Hematopoietic multipotent progenitor cell treated with erythropoietin and hydrocortisone succinate and interleukin-3 and kit ligand, for 4 days (in vitro differentiated cells): ENCODE data around the gene TASOR2.

ENCODE experiments used
- DNase-seq: peaks from one replicate; pipeline ENCODE4 v3.0.0-alpha.2; 2015

TASOR2 gene

GRCh38 chr10:5658871-5659618 is 25.6 kb upstream of the TASOR2 start:
- no peak for DNase-seq

GRCh38 chr10:5659702-5660528 is 24.7 kb upstream of the TASOR2 start:
- peak; percentile 71 for DNase-seq

- DNase-seq = no peak
Measured at GRCh38 chr10:5661043-5661442, 23.6 kb upstream of the TASOR2 start.

- DNase-seq = no peak
Measured at GRCh38 chr10:5662708-5663579, 21.7 kb upstream of the TASOR2 start.

- peak; percentile 34 for DNase-seq
Measured at GRCh38 chr10:5663692-5664427, 20.8 kb upstream of the TASOR2 start.

- DNase-seq = peak; percentile 55
Measured at GRCh38 chr10:5665373-5666007, 19.1 kb upstream of the TASOR2 start.

- peak; percentile 88 for DNase-seq
Measured at GRCh38 chr10:5666008-5666840, 18.4 kb upstream of the TASOR2 start, which contains the start of gene ASB13. Gene ASB13 (minus strand): TSS chr10:5666595. CDS start chr10:5666551, 44 bp downstream.

GRCh38 chr10:5666841-5667630 is 17.6 kb upstream of the TASOR2 start:
- peak; percentile 33 for DNase-seq

- DNase-seq = no peak
Measured at GRCh38 chr10:5668429-5668828, 16.2 kb upstream of the TASOR2 start.

- peak; percentile 66 for DNase-seq
Measured at GRCh38 chr10:5669604-5670003, 15.0 kb upstream of the TASOR2 start.

- no peak for DNase-seq
Measured at GRCh38 chr10:5670662-5671375, 13.8 kb upstream of the TASOR2 start.

- no peak for DNase-seq
Measured at GRCh38 chr10:5678397-5679036, 6.1 kb upstream of the TASOR2 start.

GRCh38 chr10:5679037-5679435 is 5.6 kb upstream of the TASOR2 start:
- DNase-seq = no peak

- no peak for DNase-seq
Measured at GRCh38 chr10:5679606-5680005, 5.0 kb upstream of the TASOR2 start.

GRCh38 chr10:5681930-5682329 is 2.7 kb upstream of the TASOR2 start:
- DNase-seq = no peak

GRCh38 chr10:5683065-5683464 is 1.6 kb upstream of the TASOR2 start:
- no peak for DNase-seq

GRCh38 chr10:5684971-5685763 is 529 bp downstream of the TASOR2 start:
- DNase-seq = peak; percentile 86

- peak; percentile 28 for DNase-seq
Measured at GRCh38 chr10:5685764-5686240, 1.2 kb downstream of the TASOR2 start.
